HG02642 (cell line): ENCODE data around the gene CPAMD8.

Experiments used
- ATAC-seq: cut with Tn5 transposase; IDR thresholded peaks from one replicate; pipeline ENCODE4 v1.9.1; 2021; ENCODE audit warnings: mild to moderate bottlenecking; ENCODE audit not compliant: unreplicated experiment, poor library complexity

The CPAMD8 gene

GRCh38 chr19:17026706-17027534 is at the start of gene CPAMD8:
Gene CPAMD8, minus strand, starts transcription at chr19:17026810. Its CDS starts 168 bp downstream, at chr19:17026642.
- ATAC-seq: no peak

GRCh38 chr19:17075864-17076542 is 49.4 kb upstream of the CPAMD8 start:
- ATAC-seq: no peak

GRCh38 chr19:17075035-17075863 is 48.6 kb upstream of the CPAMD8 start, which contains the start of the genes HAUS8 and MYO9B:
Gene HAUS8, minus strand, starts transcription at chr19:17075452. Its CDS starts 30 bp downstream, at chr19:17075422.
Gene MYO9B, plus strand, starts transcription at chr19:17075777. Its CDS starts 25,941 bp downstream, at chr19:17101718.
- ATAC-seq: peak; percentile 83

- no peak for ATAC-seq
Measured at GRCh38 chr19:17074634-17075034, 48.0 kb upstream of the CPAMD8 start.

GRCh38 chr19:17073869-17074633 is 47.4 kb upstream of the CPAMD8 start:
- ATAC-seq: no peak

- no peak for ATAC-seq
Measured at GRCh38 chr19:17070912-17071311, 44.3 kb upstream of the CPAMD8 start.

GRCh38 chr19:17070421-17070820 is 43.8 kb upstream of the CPAMD8 start:
- ATAC-seq: no peak

- ATAC-seq: no peak
Measured at GRCh38 chr19:17069193-17069592, 42.6 kb upstream of the CPAMD8 start.

GRCh38 chr19:17063428-17063827 is 36.8 kb upstream of the CPAMD8 start:
- ATAC-seq: no peak

GRCh38 chr19:17061691-17062090 is 35.1 kb upstream of the CPAMD8 start:
- ATAC-seq: no peak

GRCh38 chr19:17061205-17061604 is 34.6 kb upstream of the CPAMD8 start:
- ATAC-seq: no peak

GRCh38 chr19:17060802-17061201 is 34.2 kb upstream of the CPAMD8 start:
- ATAC-seq: no peak

- no peak for ATAC-seq
Measured at GRCh38 chr19:17058236-17058635, 31.6 kb upstream of the CPAMD8 start.

GRCh38 chr19:17055636-17056035 is 29.0 kb upstream of the CPAMD8 start:
- no peak for ATAC-seq

GRCh38 chr19:17054746-17055145 is 28.1 kb upstream of the CPAMD8 start:
- ATAC-seq: no peak

GRCh38 chr19:17052439-17052838 is 25.8 kb upstream of the CPAMD8 start:
- ATAC-seq: no peak

GRCh38 chr19:17049711-17050280 is 23.2 kb upstream of the CPAMD8 start:
- no peak for ATAC-seq

- no peak for ATAC-seq
Measured at GRCh38 chr19:17048885-17049453, 22.4 kb upstream of the CPAMD8 start.

- ATAC-seq: no peak
Measured at GRCh38 chr19:17045907-17046502, 19.4 kb upstream of the CPAMD8 start.
